BE2C (cell line): ENCODE data around the gene SLC16A10.

Source experiments
- DNase-seq: peaks from one replicate; pipeline ENCODE4 v3.0.0-alpha.2; 2020
- H3K27me3 ChIP-seq: fragments of 250-450 bp; sonication (Bioruptor Pico); 2 replicates; pipeline ENCODE4 v1.5.1; 2020; ENCODE audit warnings: mild to moderate bottlenecking
- H3K36me3 ChIP-seq: fragments of 250-450 bp; sonication (Bioruptor Pico); 2 replicates; pipeline ENCODE4 v1.5.1; 2020; ENCODE audit warnings: mild to moderate bottlenecking
- H3K4me1 ChIP-seq: fragments of 250-450 bp; sonication (Bioruptor Pico); 2 replicates; pipeline ENCODE4 v1.5.1; 2020
- H3K4me3 ChIP-seq: 2 replicates; pipeline ENCODE4 v1.5.1; 2011; ENCODE audit warnings: low read depth, low read length
- H3K9me3 ChIP-seq: fragments of 250-450 bp; sonication (Bioruptor Pico); 2 replicates; pipeline ENCODE4 v1.5.1; 2020
- CTCF ChIP-seq: IDR thresholded peaks from 2 replicates; pipeline ENCODE4 v1.5.1; 2012; ENCODE audit warnings: mild to moderate bottlenecking, low read depth, low read length

Gene SLC16A10

GRCh38 chr6:111259089-111259831 is 172.0 kb downstream of the SLC16A10 start:
- peak overlapping the region; percentile 81 for H3K4me3 ChIP-seq
- no peaks in the 10 kb centered on the region for H3K27me3 ChIP-seq
- DNase-seq: peak; percentile 98
- H3K36me3 ChIP-seq: peaks cover 3% of the 10 kb centered on the region; the same call in 1 of the 2 replicates
- TF ChIP-seq CTCF: peak; percentile 90
- no peaks in the 10 kb centered on the region; the same call in 1 of the 2 replicates for H3K4me1 ChIP-seq
- H3K9me3 ChIP-seq: no peaks in the 10 kb centered on the region

GRCh38 chr6:111260570-111261298 is 173.4 kb downstream of the SLC16A10 start:
- Histone ChIP-seq H3K4me3 (peak overlapping the region; percentile 81), H3K36me3 (peaks cover 9% of the 10 kb centered on the region; the same call in 1 of the 2 replicates), H3K4me1 (no peaks in the 10 kb centered on the region; the same call in 1 of the 2 replicates), H3K9me3 (no peaks in the 10 kb centered on the region), H3K27me3 (no peaks in the 10 kb centered on the region)
- DNase-seq: no peak
- TF ChIP-seq CTCF: no peak

- peaks cover 29% of the 10 kb centered on the region for H3K36me3 ChIP-seq
- H3K4me1 ChIP-seq: no peaks in the 10 kb centered on the region; the same call in 1 of the 2 replicates
- TF ChIP-seq CTCF: no peak
- no peaks in the 10 kb centered on the region for H3K9me3 ChIP-seq
- no peaks in the 10 kb centered on the region for H3K27me3 ChIP-seq
- peak; percentile 43 for DNase-seq
- no peak overlapping the region for H3K4me3 ChIP-seq
These were observed 176.5 kb downstream of the SLC16A10 start for GRCh38 chr6:111263837-111264236.

- Histone ChIP-seq H3K36me3 (peaks cover 38% of the 10 kb centered on the region), H3K27me3 (no peaks in the 10 kb centered on the region), H3K4me1 (no peaks in the 10 kb centered on the region; the same call in 1 of the 2 replicates), H3K9me3 (no peaks in the 10 kb centered on the region), H3K4me3 (no peak overlapping the region)
- no peak for TF ChIP-seq CTCF
- peak; percentile 21 for DNase-seq
These were observed 178.5 kb downstream of the SLC16A10 start for GRCh38 chr6:111265842-111266241.

GRCh38 chr6:111266276-111266675 is 179.0 kb downstream of the SLC16A10 start:
- H3K36me3 ChIP-seq: peaks cover 38% of the 10 kb centered on the region
- DNase-seq: no peak
- no peak for TF ChIP-seq CTCF
- no peaks in the 10 kb centered on the region; the same call in 1 of the 2 replicates for H3K4me1 ChIP-seq
- H3K9me3 ChIP-seq: no peaks in the 10 kb centered on the region
- H3K4me3 ChIP-seq: no peak overlapping the region
- H3K27me3 ChIP-seq: no peaks in the 10 kb centered on the region
